Esophagus squamous epithelium (tissue), 4 donors: Measurements from ENCODE around the gene RHBDD1.

Experiments
- POLR2A ChIP-seq, 4 donors: fragments of 450-650 bp; IDR thresholded peaks; one replicate each; pipeline ENCODE4 v1.6.1; 2017; ENCODE audit warnings: antibody characterized with exemption in 4 of 4, mild to moderate bottlenecking in 4 of 4, moderate library complexity in 3 of 4
- TF ChIP-seq, protein P1 (sequence below), 6 experiments: fragments of 450-650 bp in 4 of 6; fragments of 200-600 bp in 2 of 6; sonication (generic) in 2 of 6; IDR thresholded peaks; one replicate each; pipeline ENCODE4 v1.5.1; 2016 to 2019; ENCODE audit warnings: antibody characterized with exemption in 6 of 6, mild to moderate bottlenecking in 4 of 6, moderate library complexity in 4 of 6

DNA sequence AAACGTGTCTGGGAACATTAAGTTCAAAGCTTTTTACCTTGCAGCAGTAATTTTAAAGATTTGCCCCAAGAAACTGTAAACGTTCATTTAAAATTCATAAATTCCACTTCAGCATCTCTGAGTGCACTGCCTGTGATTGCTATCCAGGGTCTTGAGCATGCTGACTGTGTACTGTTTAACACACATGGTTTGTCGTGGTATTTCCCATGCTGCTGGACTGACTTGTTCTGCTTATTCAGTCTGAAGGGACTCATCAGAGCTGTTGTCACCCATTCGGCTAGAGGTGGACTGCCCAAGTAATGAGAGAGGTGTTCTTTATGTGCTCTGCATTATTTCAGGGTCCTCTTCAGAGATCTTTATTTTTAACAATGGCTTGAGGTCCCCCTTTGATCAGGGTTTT is 53.1 kb downstream of the RHBDD1 start:
- TF ChIP-seq, protein P1, sequence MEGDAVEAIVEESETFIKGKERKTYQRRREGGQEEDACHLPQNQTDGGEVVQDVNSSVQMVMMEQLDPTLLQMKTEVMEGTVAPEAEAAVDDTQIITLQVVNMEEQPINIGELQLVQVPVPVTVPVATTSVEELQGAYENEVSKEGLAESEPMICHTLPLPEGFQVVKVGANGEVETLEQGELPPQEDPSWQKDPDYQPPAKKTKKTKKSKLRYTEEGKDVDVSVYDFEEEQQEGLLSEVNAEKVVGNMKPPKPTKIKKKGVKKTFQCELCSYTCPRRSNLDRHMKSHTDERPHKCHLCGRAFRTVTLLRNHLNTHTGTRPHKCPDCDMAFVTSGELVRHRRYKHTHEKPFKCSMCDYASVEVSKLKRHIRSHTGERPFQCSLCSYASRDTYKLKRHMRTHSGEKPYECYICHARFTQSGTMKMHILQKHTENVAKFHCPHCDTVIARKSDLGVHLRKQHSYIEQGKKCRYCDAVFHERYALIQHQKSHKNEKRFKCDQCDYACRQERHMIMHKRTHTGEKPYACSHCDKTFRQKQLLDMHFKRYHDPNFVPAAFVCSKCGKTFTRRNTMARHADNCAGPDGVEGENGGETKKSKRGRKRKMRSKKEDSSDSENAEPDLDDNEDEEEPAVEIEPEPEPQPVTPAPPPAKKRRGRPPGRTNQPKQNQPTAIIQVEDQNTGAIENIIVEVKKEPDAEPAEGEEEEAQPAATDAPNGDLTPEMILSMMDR (IDR thresholded peaks at IDR 0.05), result no peak
- TF ChIP-seq POLR2A (IDR thresholded peaks at IDR 0.05), result no peak
